Ramos (cell line): ENCODE results near the gene LRMDA.

Experiments used
- in situ Hi-C: fragments of 300-500 bp; cut with MboI; formaldehyde crosslinking; loops from one replicate; pipeline ENCODE4 v1.14.3; 2022; ENCODE audit warnings: low sequenced_read_pairs; ENCODE audit not compliant: unreplicated experiment

Gene LRMDA

GRCh38 chr10:76433161-76434005 lies 1002.0 kb downstream of the LRMDA start:
- in situ Hi-C loops, result no loop called here

GRCh38 chr10:76435157-76435556 lies 1003.7 kb downstream of the LRMDA start:
- in situ Hi-C loops, result no loop called here

- in situ Hi-C loops, result no loop called here
These were observed 1005.0 kb downstream of the LRMDA start for GRCh38 chr10:76436401-76436811.

- in situ Hi-C loops, result no loop called here
These were observed 1005.6 kb downstream of the LRMDA start for GRCh38 chr10:76436981-76437380.

- in situ Hi-C loops, result no loop called here
These were observed 1009.0 kb downstream of the LRMDA start for GRCh38 chr10:76440426-76440825.

GRCh38 chr10:76442113-76442512 lies 1010.7 kb downstream of the LRMDA start:
- in situ Hi-C loops, result no loop called here

- in situ Hi-C loops, result no loop called here
These were observed 1012.8 kb downstream of the LRMDA start for GRCh38 chr10:76444034-76444800.

- in situ Hi-C loops, result no loop called here
These were observed 1016.2 kb downstream of the LRMDA start for GRCh38 chr10:76447578-76447977.

- in situ Hi-C loops, result no loop called here
These were observed 1020.5 kb downstream of the LRMDA start for GRCh38 chr10:76451911-76452310.

- in situ Hi-C loops, result no loop called here
These were observed 1021.9 kb downstream of the LRMDA start for GRCh38 chr10:76453332-76453731.

- in situ Hi-C loops, result no loop called here
These were observed 1022.6 kb downstream of the LRMDA start for GRCh38 chr10:76453997-76454396.

GRCh38 chr10:76454506-76455140 lies 1023.2 kb downstream of the LRMDA start:
- in situ Hi-C loops, result no loop called here

GRCh38 chr10:76456197-76456596 lies 1024.8 kb downstream of the LRMDA start:
- in situ Hi-C loops, result no loop called here

GRCh38 chr10:76459016-76459730 lies 1027.7 kb downstream of the LRMDA start:
- in situ Hi-C loops, result no loop called here

- in situ Hi-C loops, result no loop called here
These were observed 1029.6 kb downstream of the LRMDA start for GRCh38 chr10:76461024-76461423.

- in situ Hi-C loops, result no loop called here
These were observed 1031.7 kb downstream of the LRMDA start for GRCh38 chr10:76463111-76463510.

GRCh38 chr10:76466836-76467503 lies 1035.5 kb downstream of the LRMDA start:
- in situ Hi-C loops, result no loop called here

- in situ Hi-C loops, result no loop called here
These were observed 1038.3 kb downstream of the LRMDA start for GRCh38 chr10:76469675-76470074.

GRCh38 chr10:76479103-76479790 lies 1047.8 kb downstream of the LRMDA start:
- in situ Hi-C loops, result no loop called here
